NCI-H2171 (cell line): ENCODE data around the gene LRRC31.

Experiments used
- DNase-seq: peaks from one replicate; lab custom pipeline; 2025; lab: John Stamatoyannopoulos, UW

LRRC31 gene

GRCh38 chr3:169813278-169813677 lies 56.5 kb downstream of the LRRC31 start:
- DNase-seq: no peak

GRCh38 chr3:169812332-169813235 lies 57.2 kb downstream of the LRRC31 start, which contains the start of the genes LRRC34 and LRRIQ4:
LRRC34 (minus strand) TSS chr3:169812904; CDS start chr3:169812548, 356 bp downstream.
LRRIQ4 (plus strand) TSS chr3:169812870; CDS start chr3:169821922, 9,052 bp downstream.
- DNase-seq: peak; percentile 78

- DNase-seq: peak; percentile 1
Measured at GRCh38 chr3:169811631-169812331, 58.0 kb downstream of the LRRC31 start.

- DNase-seq: no peak
Measured at GRCh38 chr3:169809230-169809795, 60.4 kb downstream of the LRRC31 start.

- no peak for DNase-seq
Measured at GRCh38 chr3:169804681-169805080, 65.1 kb downstream of the LRRC31 start.

- no peak for DNase-seq
Measured at GRCh38 chr3:169792359-169792758, 77.4 kb downstream of the LRRC31 start.

- DNase-seq: no peak
Measured at GRCh38 chr3:169790687-169791429, 78.9 kb downstream of the LRRC31 start.

- no peak for DNase-seq
Measured at GRCh38 chr3:169790219-169790618, 79.5 kb downstream of the LRRC31 start.
